ENCODE measurements around the gene BCAS3.

GRCh38 chr17:60773552-60773951 is 95.9 kb downstream of the BCAS3 start:
- TF ChIP-seq POLR2AphosphoS5 (IDR thresholded peaks at IDR 0.05) (no peak), CTCF (IDR thresholded peaks at IDR 0.05) (no peak), POLR2A (IDR thresholded peaks at IDR 0.05) (no peak), EP300 (IDR thresholded peaks at IDR 0.05) (no peak)
